ENCODE results near the gene LIN54. TPM values are rescaled to one million over a fixed set of nuclear protein-coding genes. Genes with fewer than 3 reads are reported as not detected.

Gene LIN54
- total RNA-seq, 2 experiments from 2014 or later = 47.6 to 48.9 TPM

DNA sequence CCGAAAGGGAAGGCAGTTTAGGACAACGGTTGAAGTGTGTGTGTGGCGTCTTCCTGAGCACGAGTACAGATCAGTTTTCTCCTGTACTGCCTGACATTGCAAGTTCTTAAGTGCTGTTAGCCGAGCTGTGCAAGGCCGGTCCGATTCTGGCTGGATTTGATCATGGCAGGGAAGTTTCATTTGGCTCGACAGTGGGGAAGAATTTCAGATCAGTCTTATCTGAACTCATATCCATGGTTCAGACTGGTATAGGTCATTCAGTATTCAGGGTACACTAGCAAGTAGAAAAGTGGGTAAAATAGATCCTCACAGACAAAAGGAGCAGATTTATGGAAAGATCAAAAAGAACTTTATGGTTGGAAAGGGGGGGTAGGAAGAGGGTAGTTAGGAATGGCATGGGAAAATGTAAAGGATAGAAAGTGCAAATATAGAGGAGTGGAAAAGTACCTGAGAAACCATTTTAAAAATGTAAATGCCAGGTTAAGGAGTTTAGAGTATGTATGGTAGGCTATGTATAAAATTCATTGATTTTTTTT lies 109.4 kb downstream of the LIN54 start:
- intact Hi-C loops (cut with micrococcal nuclease; ENCODE audit: unreplicated experiment) = loop anchor here (2.0 kb wide), 3 partner anchors 68 to 526 kb away; partner anchors contain the start of gene COPS4
- TF ChIP-seq EZH2phosphoT487 (IDR thresholded peaks at IDR 0.05; ENCODE audit: borderline replicate concordance, low read depth, low read length) (no peak), CTCF (conservative IDR thresholded peaks at IDR 0.05; ENCODE audit: low read length) (no peak)
- Histone ChIP-seq H3K9me2 (ENCODE audit: insufficient read depth, low read length) (no peaks in the 10 kb centered on the region), H3K4me1 (ENCODE audit: insufficient read depth, low read length, poor library complexity, severe bottlenecking) (peaks cover 49% of the 10 kb centered on the region), H3K79me2 (ENCODE audit: insufficient read depth, low read depth, low read length) (peaks cover 81% of the 10 kb centered on the region), H3K4me2 (ENCODE audit: low read length) (peak overlapping the region; percentile 77), H3K27ac (ENCODE audit: low read depth, low read length, poor library complexity, severe bottlenecking) (peak overlapping the region; percentile 87), H3K9me3 (ENCODE audit: low read length) (no peaks in the 10 kb centered on the region), H3K4me3 (ENCODE audit: low read depth, low read length, poor library complexity, severe bottlenecking) (peak overlapping the region; percentile 85), H2AFZ (ENCODE audit: low read length) (peak overlapping the region; percentile 69; the same call in 1 of the 2 replicates), H3K36me3 (ENCODE audit: insufficient read depth, low read length) (peaks cover 32% of the 10 kb centered on the region), H4K20me1 (ENCODE audit: insufficient read depth, low read length) (peaks cover 28% of the 10 kb centered on the region)
- no peak for DNase-seq (ENCODE audit: low spot score)
- POLR2A ChIA-PET = interaction anchor here (0.6 to 2.9 kb wide), 8 partner anchors 9 to 1277 kb away, joined by 3 to 41 read pairs (median 6); partner anchors contain the start of gene LIN54
- no TSS peak for BruUV-seq (replicated peaks)
- CTCF ChIA-PET (ENCODE audit: unreplicated experiment) = interaction anchor here (0.6 to 2.1 kb wide), 2 partner anchors 11 to 134 kb away, joined by 3 to 9 read pairs; partner anchors contain the start of genes COPS4 and SEC31A

DNA sequence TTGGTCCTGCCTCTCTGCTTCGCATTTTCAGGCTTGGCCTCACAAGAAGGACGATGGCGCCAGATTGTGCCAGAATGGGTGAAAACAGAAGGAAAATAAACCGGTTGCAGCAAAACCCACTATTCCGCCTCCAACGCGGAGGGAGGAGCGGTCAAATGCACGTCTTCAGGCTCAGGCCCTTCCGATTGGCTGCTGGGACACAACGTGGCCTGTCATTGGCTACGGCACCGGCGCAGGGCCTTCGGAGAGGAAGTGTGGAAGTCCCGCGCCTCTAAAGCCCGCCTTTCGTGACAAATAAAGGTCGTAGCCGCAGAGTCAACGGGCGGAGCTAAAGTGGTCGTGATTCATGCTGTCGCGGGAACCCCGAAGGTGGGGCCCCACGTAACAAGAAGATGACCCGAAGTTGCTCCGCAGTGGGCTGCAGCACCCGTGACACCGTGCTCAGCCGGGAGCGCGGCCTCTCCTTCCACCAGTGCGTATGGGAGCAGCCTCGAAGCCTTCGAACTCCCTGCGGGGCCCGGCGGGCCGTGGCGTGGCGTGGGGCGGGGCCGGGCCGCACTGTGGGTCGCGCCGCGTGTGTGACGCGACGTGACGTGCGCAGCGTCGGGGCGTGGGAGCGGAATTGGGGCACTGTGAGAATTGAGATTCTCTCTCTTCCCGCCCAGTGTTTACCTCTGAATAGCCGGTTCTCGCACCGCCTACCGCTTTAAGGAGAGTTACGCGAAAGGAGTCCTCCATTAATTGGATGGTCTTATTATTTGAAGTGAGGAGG lies 110.0 kb downstream of the LIN54 start, which contains the start of gene THAP9:
Gene THAP9 (plus strand): TSS at position 325 of the 772 bp plus-strand sequence. CDS start 68 bp downstream, at position 393.
- no TSS peak for BruUV-seq (replicated peaks)
- peak; percentile 99 for DNase-seq (ENCODE audit: low spot score)
- peak within 1 kb of the TSS; percentile 85 for H3K4me3 ChIP-seq (ENCODE audit: low read depth, low read length, poor library complexity, severe bottlenecking)
- H3K9me2 ChIP-seq (ENCODE audit: insufficient read depth, low read length) = no peaks in the 10 kb centered on the region
- intact Hi-C loops (cut with micrococcal nuclease; ENCODE audit: unreplicated experiment) = loop anchor here (1.0 to 2.0 kb wide), 5 partner anchors 9 to 526 kb away; partner anchors contain the start of genes COPS4, LIN54 and SEC31A
- TF ChIP-seq CTCF (conservative IDR thresholded peaks at IDR 0.05; ENCODE audit: low read length) (no peak), EZH2phosphoT487 (IDR thresholded peaks at IDR 0.05; ENCODE audit: borderline replicate concordance, low read depth, low read length) (no peak)
- POLR2A ChIA-PET = interaction anchor here (0.6 to 2.9 kb wide), 18 partner anchors 9 to 1277 kb away, joined by 3 to 41 read pairs (median 6); partner anchors contain the start of genes COPS4, LIN54 and PLAC8
- peak within 1 kb of the TSS; percentile 69; the same call in 1 of the 2 replicates for H2AFZ ChIP-seq (ENCODE audit: low read length)
- peak within 1 kb of the TSS; percentile 87 for H3K27ac ChIP-seq (ENCODE audit: low read depth, low read length, poor library complexity, severe bottlenecking)
- CTCF ChIA-PET (ENCODE audit: unreplicated experiment) = interaction anchor here (1.2 to 2.1 kb wide), 2 partner anchors 113 to 134 kb away, joined by 3 to 9 read pairs; partner anchors contain the start of gene COPS4
- H4K20me1 ChIP-seq (ENCODE audit: insufficient read depth, low read length) = peaks cover 28% of the 10 kb centered on the region
- no peaks in the 10 kb centered on the region for H3K9me3 ChIP-seq (ENCODE audit: low read length)
- peak within 1 kb of the TSS; percentile 97 for H3K4me2 ChIP-seq (ENCODE audit: low read length)
- peaks cover 43% of the 10 kb centered on the region for H3K4me1 ChIP-seq (ENCODE audit: insufficient read depth, low read length, poor library complexity, severe bottlenecking)
- H3K79me2 ChIP-seq (ENCODE audit: insufficient read depth, low read depth, low read length) = peaks cover 81% of the 10 kb centered on the region
- peaks cover 39% of the 10 kb centered on the region for H3K36me3 ChIP-seq (ENCODE audit: insufficient read depth, low read length)

Data from OCI-LY7 (cell line).